HG03378 (cell line): ENCODE data around the gene TMEM175.

Source experiments
- ATAC-seq: cut with Tn5 transposase; IDR thresholded peaks from one replicate; pipeline ENCODE4 v1.9.1; 2021; ENCODE audit warnings: mild to moderate bottlenecking, moderate library complexity; ENCODE audit not compliant: unreplicated experiment

TMEM175 gene

DNA sequence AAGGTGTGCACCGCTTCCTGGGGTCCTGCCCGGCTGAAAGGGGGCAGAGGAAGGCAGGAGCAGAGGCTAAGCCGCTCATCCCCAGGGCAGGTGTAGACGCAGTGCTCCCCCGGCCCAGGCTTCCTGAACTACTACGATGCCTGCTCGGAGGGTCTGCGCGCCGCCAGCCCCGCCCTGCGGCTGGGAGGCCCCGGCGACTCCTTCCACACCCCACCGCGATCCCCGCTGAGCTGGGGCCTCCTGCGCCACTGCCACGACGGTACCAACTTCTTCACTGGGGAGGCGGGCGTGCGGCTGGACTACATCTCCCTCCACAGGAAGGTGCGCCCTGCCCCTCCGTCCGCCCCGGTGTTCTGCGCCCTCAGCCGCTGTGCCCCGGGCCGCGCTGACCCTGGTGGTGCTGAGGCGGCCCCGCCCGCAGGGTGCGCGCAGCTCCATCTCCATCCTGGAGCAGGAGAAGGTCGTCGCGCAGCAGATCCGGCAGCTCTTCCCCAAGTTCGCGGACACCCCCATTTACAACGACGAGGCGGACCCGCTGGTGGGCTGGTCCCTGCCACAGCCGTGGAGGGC is 69.4 kb downstream of the TMEM175 start:
- no peak for ATAC-seq

DNA sequence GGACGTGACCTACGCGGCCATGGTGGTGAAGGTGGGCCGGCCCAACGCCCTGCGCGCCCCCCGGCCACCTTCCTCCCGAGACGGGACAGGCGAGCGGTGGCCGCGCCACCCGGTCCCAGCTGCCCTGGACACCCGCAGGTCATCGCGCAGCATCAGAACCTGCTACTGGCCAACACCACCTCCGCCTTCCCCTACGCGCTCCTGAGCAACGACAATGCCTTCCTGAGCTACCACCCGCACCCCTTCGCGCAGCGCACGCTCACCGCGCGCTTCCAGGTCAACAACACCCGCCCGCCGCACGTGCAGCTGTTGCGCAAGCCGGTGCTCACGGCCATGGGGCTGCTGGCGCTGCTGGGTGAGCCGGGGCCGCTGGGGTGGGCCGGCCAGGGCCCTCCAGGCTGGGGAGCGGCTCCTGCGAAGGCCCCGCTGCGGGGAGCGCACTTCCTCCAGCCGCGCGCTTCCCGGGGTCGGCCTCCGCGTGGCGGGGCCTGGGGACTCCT is 69.9 kb downstream of the TMEM175 start:
- no peak for ATAC-seq

DNA sequence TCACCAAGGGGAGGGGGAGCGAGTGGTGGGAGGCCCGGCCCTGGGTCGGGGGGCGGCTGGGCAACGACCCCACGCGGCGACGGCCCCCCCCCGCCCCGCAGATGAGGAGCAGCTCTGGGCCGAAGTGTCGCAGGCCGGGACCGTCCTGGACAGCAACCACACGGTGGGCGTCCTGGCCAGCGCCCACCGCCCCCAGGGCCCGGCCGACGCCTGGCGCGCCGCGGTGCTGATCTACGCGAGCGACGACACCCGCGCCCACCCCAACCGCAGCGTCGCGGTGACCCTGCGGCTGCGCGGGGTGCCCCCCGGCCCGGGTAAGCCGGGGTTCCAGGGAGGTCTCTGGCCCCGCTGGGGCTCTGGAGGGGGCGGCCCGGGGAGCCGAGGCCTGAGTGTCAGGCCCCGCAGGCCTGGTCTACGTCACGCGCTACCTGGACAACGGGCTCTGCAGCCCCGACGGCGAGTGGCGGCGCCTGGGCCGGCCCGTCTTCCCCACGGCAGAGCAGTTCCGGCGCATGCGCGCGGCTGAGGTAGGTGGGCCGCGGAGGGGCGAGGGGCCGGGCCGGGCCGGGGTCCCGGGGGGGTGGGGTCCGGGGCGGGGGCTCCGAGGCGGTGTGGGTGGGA is 70.5 kb downstream of the TMEM175 start:
- ATAC-seq, result no peak

DNA sequence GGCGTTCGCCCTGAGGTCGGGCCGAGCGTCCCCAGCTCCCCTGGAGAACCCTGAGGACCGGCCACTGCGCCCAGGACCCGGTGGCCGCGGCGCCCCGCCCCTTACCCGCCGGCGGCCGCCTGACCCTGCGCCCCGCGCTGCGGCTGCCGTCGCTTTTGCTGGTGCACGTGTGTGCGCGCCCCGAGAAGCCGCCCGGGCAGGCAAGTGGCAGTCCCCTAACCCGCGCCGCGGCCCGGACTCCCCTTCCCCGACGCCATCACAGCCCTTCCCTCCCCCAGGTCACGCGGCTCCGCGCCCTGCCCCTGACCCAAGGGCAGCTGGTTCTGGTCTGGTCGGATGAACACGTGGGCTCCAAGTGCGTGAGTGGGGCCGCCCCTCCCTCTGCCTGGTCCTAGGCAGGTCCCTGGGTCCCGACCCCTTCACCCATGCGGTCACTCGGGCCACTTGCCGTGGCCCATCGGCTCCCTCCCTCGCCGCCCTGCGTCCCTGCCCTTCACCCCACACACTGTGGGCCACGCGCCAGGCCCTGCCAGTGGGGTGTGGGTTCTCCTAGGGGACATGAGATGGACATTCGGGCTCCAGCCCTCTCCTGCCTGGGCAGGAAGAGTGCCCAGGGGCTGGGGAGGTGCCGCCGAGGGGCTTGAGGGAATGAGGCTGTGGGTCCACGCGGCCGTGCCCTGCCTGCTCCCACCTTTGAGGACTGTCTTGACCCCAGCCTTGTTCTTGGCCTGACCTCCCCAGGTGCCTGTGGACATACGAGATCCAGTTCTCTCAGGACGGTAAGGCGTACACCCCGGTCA is 71.2 kb downstream of the TMEM175 start:
- no peak for ATAC-seq

DNA sequence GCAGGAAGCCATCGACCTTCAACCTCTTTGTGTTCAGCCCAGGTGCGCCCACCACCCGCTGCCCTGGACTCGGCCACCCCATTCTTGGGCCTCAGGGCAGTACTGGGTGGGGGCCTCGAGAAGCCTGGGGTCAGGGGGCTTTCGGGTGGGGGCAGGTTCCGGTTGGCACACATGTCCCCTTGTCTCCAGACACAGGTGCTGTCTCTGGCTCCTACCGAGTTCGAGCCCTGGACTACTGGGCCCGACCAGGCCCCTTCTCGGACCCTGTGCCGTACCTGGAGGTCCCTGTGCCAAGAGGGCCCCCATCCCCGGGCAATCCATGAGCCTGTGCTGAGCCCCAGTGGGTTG is 71.8 kb downstream of the TMEM175 start:
- ATAC-seq, result no peak

DNA sequence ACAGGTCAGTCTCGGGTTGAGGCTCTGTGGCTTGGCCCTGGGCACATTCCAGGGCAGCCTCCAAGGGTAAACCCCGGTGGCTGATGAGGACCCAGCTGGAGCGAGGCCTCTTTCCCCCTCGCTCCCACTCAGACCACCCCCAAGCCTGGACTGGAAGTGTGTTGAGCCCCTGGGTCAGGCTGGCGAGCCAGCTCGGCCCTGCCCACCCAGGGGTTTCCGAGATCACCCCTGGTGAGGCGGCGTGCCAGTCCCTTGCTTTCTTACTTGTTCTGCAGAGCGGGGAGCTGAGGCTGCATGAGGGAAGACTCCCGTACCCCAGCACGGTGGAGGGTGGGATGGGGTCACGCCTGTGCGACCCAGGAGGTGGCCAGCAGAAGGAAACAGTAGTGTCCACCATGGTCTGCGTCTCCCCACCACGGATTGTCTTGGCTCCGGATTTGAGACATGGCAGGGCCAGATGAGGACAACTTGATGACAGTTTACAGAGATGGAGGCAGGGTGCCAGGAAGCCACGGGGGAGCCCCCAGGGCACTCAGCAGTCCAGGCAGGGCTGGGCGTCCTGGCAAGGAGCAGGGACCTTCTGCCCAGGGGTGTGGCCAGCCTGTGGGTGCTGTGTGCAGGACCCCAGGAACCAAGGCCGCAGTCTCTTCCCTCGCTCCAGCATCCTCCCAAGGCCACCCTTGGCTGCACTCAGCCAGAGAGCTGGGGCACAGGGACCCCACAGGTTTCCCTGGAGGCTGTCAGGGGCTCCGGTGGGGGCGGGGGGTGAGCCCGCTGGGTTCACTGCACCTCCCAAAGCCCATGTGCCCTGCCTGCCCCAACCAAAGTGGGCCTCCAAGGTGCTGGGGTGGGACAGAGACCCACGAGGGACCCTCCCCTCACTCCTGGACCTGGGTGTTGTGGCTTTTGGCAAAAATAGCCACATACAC is 72.6 kb downstream of the TMEM175 start:
- no peak for ATAC-seq

DNA sequence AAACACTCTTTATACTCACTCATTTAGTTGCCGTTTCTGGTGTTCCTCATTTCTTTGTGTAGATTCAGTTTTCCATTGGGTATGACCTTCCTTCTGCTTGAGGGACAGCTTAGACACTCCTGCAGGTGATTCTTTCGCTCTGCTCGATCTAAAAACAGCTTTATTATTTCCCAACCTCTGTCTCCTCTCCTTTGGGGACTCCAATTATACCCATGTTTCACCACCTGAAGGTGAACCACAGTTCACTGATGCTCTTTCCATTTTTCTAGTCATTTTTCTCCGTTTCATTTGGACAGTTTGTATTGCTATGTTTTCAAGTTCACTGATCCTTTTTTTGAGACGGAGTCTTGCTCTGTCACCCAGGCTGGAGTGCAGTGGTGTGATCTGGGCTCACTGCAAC is 74.6 kb downstream of the TMEM175 start:
- ATAC-seq, result no peak
